Inflammatory macrophage treated with lipopolysaccharide for 1 hour (primary cell): ENCODE data around the gene SMARCA4.
"Not testable (repeated sequence)": the region's sequence is repeated elsewhere in the genome, so short reads cannot be mapped to it uniquely, and the experiment has no call there.

Experiments
- DNase-seq, 2 donors: peaks; one replicate each; pipeline ENCODE4 v3.0.0-alpha.2; 2020 to 2022

SMARCA4 gene

DNA sequence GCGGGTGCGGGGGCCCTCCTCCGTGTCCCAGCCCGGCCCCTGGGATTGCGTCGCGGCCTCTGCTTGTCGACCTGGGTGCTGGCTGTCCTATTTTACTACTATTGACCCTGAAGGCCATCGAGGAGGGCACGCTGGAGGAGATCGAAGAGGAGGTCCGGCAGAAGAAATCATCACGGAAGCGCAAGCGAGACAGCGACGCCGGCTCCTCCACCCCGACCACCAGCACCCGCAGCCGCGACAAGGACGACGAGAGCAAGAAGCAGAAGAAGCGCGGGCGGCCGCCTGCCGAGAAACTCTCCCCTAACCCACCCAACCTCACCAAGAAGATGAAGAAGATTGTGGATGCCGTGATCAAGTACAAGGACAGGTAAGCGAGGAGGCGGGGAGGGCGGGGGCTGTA, 80.4 kb downstream of the SMARCA4 start:
- no peak for DNase-seq

DNA sequence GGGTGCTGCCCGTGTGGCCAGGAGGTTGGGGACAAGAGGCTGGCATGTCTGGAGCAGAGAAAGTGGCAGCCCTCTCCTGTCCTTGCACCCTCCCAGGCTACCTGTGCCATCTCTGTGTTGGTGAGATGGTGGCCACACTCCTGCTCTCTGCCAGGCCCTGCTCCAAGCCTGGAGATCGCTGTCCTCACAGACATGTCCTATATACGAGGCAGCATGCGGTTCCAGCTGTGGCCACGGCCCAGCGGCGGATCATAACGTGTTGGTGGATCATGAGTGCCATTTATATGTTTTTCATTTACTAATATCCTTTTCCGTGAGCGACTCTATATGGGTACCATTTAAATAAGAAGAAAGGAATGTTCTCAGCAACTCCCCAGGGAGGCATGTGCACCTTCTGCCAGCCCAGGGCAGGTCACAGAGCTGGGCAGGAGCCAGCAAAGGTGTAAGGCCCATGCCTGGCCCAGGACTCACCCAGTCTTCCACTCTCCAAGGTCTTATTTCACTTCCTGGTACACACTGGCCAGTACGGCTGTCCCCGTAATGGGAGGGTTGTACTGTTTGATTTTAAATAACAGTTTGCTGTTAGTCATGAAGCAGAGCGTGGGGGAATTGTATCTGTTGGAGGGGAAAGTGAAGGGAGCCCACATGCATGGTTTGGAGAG, 81.3 kb downstream of the SMARCA4 start:
- DNase-seq = no peak

DNA sequence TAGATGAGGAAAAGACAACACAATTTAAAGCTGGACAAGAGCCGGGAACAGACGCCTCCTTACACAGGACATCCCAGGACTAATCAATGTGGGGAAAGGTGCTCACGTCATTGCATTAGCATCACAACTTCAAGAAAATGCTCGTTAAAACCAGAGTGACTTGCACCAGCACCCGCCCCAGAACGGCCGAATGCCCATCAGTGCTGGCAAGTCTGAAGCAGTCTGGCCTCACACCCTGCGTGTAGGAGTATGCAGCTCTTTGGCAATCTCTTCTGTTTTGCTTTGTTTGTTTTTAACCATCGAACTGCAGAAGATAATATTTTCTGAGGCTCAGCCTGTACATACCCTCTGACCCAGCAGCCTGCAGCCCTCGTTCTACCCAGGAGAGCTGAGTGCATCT, 83.6 kb downstream of the SMARCA4 start:
- DNase-seq = no peak

DNA sequence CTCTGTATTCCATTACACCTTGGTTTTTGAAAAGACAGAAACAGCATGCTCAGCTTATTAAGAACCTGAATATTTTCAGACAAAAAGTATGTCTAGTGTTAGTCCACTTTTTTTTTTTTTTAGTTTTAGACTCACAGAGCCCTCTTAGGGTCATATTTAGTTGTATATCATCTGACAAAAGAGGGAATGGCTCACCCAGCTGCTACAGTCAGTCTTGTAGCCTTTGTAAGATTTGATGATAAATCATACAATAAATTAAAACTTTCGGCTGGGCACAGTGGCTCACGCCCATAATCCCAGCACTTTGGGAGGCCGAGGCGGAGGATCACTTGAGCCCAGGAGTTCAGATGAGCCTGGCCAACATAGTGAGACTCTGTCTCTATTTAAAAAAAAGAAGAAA, 84.7 kb downstream of the SMARCA4 start:
- no peak for DNase-seq

DNA sequence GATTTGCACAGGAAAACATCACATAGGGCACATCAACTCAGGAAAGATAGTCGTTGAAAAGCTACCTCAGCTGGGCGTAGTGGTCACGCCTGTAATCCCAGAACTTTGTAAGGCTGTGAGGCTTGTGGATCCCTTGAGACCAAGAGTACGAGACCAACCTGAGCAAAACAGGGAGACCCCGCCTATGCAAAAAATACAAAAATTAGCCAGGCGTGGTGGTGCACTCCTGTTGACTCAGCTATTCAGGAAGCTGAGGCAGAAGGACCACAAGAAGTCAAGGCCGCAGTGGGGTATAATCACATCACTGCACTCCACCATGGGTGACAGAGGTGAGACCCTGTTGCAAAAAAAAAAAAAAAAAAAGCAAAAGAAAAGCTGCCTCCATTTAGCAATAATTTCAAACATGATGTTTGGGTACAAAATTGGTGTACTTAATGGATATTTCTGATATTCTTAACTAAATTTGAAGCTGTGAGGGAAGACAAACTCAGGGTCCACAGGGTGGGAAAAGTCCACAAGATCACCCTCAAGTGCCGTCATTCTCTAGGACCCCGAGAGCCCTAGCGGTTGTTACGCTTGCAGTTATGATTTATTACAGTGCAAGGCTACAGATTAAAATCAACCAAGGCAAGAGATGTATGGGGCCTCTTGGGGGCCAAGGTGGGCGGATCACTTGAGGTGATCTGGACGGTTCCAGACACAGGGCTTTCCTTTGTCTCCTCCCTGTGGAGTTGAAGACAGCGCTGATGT, 86.0 kb downstream of the SMARCA4 start:
- no peak for DNase-seq

DNA sequence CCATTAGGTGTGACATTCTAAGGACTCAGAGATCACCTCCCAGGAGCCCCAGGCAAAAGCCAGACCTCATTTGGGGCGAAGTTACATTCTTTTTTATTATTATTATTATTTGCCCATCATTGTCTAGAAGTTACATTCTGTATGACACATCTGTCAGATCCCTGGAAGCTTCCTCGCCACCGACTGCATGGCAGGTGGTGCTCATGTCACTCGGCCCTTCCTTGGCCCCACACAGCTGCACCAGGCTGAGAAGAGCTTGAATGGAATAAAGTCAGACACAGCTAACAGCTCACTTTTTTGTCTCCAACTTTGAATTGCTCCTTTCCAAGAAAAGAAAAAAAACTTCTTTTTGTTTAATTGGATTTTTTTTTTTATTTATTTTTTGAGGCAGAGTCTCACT, 87.0 kb downstream of the SMARCA4 start:
- no peak for DNase-seq

DNA sequence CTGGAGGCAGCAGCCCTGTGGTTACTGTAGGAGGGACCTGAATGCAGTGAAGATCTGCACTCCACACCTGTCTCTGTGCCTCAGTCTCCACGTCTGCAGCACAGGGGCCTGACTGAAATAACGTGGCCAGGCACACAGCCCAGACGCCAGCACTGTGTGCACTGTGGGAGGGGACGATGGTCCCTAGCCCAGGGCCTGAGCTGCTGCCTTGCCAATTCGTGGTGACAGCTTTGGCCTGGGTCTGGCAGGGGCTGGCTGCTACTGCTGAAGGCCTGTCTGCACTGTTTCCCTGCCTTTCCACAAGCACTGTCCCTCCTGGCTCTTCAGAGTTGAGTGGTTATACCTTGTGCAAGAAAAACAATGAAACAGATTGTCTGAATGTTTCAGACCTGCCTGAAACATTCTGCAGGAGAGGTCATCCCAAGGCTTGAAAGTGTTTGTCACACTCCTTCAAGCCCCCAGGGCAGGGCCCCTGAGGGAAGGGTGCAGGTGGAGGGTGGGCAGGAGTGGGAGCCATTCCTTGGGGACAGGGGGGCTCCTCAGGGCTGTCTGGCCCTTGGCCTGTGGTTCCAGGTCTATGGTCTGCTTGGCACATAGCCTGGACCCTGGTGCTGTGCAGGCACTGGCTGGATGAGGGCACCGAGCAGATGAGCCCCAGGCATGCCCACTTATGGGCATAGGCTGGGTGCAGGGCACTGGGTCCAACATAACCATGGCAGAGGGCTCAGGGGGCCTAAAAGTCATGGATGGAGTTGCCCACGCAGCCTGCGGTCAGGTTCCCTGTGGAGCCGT, 89.7 kb downstream of the SMARCA4 start:
- DNase-seq = no peak

DNA sequence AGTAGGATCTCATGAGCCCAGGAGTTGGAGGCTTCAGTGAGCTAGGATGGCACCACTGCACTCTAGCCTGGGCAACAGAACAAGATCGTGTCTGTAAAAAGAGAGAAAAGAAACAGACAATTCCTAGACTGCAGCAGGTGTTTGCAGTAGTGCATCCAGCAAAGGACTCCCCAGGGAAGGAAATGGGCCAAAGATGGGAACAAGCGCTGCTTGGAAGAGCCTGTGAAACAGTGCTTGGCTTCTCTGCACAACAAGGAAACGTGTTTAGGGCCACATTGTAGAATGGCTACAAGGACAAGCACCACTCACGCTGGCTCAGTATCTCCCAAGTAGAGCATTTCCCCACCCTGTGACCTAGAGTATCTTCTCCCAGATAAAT, 93.0 kb downstream of the SMARCA4 start:
- DNase-seq = no peak

DNA sequence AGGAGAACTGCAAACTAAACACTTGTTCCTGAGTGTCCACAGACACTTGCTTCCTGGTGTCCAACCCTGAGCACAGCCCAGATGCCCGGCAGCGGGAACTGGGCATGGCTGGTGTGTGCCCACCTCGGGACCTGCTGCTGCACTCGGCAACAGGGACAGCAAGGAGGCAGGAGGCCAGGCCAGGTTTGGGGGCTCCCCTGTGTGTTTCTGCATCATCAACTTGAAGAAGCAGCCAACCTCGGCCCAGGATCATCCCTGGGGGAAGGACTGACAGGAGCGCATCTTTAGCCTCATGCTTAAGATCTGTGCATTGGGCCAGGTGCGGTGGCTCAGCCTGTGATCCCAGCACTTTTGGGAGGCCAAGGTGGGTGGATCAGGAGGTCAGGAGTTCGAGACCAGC, 93.4 kb downstream of the SMARCA4 start:
- no peak for DNase-seq

DNA sequence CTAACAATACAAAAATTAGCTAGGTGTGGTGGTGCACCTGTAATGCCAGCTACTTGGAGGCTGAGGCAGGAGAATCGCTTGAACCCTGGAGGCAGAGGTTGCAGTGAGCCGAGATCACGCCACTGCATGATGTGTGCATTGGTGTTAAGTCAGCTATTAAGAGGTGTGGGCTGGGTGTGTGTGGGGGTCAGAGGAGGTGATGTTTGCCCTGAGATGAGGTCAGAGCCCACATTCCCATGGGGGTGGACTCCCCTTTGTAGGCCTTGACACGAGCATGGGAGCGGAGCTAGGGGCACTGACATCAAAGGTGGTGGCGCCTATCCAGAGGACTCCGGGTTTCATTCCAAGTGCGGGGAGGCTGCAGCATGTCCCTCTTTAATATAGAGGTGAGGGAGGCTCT, 93.8 kb downstream of the SMARCA4 start:
- no peak for DNase-seq

DNA sequence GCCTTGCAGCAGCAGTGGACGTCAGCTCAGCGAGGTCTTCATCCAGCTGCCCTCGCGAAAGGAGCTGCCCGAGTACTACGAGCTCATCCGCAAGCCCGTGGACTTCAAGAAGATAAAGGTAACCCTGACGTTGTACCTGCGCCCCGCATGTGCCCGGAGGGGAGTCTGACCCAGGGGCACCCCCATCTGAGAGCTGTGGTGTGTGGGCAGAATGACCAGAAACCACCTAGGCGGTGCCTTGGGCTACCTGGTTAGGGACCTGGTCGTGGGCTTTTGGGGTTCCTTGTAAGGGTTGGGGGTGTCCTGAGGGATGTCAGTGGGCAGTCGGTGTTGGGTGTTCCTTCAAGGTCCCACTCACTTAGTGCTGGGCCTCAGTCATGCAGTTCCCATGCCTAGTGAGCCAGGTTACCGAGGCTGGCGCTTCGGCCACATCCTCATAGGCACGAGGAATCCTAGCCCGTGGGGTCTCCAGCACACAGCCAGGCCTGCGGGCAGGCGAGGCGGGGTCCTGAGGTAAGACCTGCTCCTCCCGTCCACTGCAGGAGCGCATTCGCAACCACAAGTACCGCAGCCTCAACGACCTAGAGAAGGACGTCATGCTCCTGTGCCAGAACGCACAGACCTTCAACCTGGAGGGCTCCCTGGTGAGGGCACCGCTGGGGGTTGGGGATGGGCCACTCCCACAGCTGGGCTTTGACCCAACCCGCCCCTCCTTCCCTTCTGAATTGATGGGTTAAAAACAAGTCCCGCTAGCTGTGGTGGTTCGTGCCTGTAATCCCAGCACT, 97.6 kb downstream of the SMARCA4 start:
- no peak for DNase-seq

DNA sequence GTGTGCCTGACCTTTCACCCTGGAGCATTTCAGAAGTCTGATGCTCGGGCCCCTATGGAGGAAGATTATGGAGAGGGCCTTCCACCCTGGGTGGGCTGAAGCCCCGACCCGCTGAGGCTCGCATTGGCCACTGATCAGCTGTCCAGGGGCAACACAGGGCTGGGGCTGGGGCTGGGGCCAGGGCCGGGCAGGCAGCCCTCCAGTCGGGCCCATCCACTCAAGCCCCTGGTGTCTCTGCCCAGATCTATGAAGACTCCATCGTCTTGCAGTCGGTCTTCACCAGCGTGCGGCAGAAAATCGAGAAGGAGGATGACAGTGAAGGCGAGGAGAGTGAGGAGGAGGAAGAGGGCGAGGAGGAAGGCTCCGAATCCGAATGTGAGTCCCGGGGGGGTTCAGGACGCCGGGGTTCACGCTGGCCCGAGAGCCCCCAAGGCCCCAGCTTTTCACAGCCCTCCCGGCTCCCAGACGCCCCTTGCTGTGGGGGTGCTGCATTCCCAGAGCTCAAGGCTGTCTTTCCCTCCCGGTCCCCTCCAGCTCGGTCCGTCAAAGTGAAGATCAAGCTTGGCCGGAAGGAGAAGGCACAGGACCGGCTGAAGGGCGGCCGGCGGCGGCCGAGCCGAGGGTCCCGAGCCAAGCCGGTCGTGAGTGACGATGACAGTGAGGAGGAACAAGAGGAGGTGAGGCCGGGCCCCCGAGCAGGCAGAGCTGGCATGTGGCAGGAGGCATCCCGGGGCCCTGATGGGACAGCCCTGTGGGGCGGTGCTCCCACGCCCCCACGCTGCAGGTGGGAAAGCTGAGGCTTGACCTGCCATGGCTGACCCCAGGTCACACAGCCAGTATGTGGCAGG, 98.9 kb downstream of the SMARCA4 start:
- DNase-seq = no peak

DNA sequence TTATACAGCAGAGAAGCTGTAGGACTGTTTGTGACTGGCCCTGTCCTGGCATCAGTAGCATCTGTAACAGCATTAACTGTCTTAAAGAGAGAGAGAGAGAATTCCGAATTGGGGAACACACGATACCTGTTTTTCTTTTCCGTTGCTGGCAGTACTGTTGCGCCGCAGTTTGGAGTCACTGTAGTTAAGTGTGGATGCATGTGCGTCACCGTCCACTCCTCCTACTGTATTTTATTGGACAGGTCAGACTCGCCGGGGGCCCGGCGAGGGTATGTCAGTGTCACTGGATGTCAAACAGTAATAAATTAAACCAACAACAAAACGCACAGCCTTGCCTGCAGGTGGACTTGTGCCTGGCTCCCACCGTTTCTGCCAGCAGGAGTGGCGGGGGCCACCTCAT, 101.1 kb downstream of the SMARCA4 start:
- no peak for DNase-seq

DNA sequence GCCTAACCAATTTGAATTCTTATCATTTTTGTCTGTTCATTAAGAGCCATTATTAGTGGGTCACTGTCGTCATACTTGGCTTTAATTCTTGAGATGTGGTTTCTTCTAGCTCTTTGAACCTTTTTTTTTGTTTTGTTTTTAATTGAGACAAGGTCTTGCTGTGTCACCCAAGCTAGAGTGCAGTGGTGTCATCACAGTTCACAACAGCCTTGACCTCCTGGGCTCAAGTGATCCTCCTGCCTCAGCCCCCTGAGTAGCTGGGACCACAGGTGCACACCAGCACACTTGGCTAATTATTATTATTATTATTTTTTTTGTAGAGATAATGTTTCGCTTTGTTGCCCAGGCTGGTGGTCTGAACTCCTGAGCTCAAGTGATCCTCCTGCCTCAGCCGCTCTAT, 102.6 kb downstream of the SMARCA4 start:
- no peak for DNase-seq

DNA sequence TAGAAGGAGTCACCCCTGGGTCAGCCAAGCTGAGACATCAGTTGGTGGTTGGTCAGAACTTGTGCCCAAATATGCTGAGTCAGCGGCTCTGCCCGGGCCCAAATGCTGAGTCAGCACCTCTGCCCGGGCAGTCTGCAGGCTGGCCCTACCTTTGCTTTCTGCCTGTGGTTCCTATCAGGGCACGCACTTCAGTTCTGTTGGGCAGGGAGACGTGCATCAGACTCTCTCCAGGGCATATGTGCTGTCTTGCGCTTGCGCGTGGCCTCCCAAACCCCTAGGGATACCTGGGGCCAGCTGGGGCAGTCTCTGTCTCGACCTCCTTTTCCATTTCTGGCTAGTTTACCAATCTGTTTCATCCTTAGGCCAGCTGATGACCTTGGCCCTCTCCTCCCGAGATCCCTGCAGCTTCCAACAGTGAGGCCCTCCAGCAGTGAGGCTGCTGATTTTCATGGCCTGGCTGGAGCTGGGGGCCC, 104.0 kb downstream of the SMARCA4 start:
- no peak for DNase-seq

DNA sequence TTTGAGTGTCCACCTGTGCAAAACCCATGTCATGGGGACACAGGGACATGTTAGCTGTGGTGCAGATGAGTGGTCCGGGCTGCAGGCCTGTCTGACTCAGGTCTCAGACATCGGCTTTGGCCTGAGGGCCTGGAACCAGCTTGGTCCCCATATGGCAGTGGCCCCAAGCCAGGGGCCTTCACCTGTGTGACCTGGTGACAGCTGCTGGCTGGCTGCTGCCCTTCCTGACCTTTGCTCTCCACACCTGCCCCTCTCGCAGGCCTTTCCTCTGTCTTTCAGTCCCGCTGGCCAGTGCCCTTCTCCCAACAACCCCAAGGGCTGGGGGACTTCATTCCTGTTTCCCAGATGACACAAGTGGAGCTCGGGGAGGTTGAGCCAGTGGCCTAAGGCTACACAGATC, 105.5 kb downstream of the SMARCA4 start:
- no peak for DNase-seq

DNA sequence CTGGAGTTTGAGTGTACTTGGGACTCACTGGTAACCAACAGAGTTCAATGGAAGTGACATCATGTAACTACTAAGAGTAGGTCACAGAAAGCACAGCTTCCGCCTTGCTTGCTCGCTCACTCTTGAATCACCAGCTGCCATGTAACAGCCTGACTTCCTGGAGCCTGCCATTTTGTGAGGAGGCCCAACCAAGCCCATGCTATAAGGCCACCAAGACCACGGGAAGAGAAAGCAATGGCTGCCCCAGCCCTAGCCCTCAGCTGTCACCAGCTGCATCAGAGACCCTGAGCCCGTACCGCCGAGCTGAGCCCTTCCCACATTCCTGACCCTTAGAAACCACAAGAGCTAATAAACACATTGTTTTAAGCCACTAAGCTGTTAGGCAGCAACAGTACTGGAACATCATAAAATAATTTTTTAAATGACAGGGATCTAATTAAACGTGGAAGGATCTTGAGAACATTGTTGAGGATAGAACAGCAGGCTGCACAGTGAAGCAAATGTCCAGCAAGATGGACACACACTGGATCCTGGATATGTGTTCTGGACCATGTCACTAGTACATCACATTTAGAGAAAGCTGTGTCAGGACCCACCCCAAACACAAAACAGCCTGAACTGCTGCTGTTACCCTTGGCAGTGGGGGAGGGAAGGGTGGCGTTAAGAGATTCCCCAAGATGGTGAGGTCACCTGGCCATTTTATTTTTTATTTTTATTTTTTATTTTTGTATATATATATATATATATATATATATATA, 106.7 kb downstream of the SMARCA4 start:
- DNase-seq = no peak

DNA sequence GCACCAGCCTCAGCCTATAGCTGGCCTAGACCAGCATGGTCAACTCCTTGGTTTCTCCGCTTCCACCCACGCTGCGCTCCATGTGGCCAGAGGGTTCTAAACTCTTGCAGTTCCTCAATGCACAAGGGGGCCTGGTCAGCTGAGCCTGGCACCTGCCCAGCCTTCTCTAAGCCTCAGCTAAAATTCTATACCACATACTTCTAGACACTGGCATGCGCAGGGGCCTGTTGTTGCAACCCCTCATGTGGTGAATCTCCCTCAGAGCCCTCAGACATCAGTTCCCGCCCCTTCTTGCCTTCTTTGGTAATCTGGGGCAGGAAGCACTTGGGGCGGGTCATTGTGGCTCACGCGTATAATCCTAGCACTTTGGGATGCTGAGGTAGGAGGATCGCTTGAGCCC, 108.7 kb downstream of the SMARCA4 start:
- peak; percentile 32 to 54 for DNase-seq

DNA sequence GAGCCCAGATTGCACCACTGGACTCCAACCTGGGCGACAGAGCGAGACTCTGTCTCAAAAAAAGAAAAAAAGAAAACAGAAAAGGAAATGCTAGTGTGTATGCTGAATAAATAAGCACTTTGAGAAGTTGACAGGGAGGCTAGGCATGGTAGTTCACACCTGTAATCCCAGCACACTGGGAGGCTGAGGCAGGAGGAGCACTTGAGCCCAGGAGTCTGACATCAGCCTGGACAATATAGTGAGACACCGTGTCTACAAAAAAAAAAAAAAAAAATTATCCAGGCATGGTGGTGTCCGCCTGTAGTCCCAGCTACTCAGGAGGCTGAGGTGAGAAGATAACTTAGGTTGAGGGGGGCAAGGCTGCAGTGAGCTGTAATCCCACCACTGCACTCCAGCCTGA, 109.3 kb downstream of the SMARCA4 start:
- no peak for DNase-seq

DNA sequence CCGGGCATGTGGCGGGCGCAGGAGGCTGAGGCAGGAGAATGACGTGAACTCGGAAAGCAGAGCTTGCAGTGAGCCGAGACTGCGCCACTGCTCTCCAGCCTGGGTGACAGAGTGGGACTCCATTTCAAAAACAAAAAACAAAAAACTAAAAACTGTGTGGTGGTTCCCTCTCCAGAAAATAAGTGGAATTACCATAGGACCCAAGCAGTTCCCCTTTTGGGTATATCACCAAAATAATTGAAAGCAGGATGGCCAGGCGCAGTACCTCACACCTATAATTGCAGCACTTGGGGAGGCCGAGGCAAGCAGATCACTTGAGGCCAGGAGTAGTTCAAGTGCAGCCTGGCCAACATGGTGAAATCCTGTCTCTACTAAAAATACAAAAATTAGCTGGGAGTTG, 112.7 kb downstream of the SMARCA4 start:
- no peak for DNase-seq

DNA sequence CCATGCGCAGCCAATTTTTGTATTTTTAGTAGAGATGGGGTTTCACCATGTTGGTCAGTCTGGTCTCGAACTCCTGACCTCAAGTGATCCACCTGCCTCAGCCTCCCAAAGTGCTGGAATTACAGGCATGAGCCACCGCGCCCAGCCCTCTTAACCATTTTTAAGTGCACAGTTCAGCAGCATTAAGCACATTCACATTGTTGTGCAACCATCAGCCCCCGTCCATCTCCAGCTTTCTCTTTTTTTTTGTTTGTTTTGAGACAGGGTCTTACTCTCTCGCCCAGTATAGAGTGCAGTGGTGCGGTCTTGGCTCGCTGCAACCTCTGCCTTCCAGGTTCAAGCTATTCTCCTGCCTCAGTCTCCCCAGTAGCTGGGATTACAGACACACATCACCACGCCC, 116.0 kb downstream of the SMARCA4 start:
- not testable (repeated sequence) for DNase-seq
